NCI-H524 treated with DMSO at 0.1 percent for 48 hours (cell line): ENCODE results near the gene TFPI2.

Experiments
- DNase-seq: peaks from one replicate; lab custom pipeline; 2025; lab: John Stamatoyannopoulos, UW

The TFPI2 gene

GRCh38 chr7:93906267-93906666 is 15.7 kb upstream of the TFPI2 start, which contains the start of gene GNGT1:
GNGT1 (plus strand) TSS chr7:93906567; CDS start chr7:93906747, 180 bp downstream.
- no peak for DNase-seq

GRCh38 chr7:93902777-93903423 is 12.3 kb upstream of the TFPI2 start:
- DNase-seq = no peak

DNA sequence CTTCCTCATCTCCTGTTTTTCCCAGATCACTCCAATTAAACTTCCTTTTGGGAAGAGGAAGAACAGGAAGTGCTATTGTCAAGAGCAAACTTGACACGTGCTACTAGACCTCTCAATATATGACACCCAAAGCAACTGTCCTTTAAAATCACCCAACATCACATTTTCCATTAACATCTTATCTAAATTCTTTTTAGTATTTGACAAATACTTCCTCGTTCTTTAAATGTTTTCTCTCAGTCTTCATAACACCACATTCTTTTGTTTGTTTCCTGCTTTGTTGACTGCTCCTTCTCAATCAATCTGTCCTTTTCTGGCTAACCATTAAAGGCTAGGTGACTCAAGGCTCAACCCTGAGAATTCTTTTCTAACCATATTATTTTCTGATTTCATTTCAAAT is 7.1 kb upstream of the TFPI2 start:
- DNase-seq = no peak

DNA sequence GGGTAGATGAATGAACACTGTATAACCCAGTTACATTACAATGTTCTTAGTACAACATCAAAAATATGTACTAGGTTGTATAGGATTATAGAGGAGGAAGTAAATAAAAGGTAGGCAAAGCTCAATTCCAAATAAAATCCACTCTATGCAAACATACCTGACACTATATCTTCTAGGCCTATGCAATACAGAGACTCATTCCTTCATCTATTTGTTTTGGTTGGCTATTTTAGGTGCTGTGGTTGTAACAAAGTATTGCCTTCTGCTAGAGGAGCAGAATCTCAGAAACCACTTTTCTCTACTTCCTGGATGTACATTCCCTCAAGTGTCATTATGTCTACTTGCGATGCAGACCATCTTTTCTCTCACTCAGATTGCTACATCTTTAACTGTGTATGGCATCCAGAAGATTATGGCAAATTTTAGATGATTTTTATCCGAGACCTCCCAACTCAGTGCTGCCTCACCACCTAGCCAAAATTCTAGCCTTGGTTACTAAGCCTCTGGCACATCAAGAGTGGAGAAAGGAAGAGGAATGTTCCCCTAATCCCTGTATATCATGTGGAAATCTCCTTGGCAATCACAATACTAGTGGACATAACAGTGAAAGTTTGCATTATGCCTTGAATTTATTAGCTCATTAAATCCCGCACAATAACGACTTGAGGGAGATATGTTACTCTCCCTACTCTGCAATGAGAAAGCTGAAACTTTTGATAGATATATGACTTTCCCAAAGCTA is 5.5 kb upstream of the TFPI2 start:
- DNase-seq = no peak

GRCh38 chr7:93894966-93895640 is 4.5 kb upstream of the TFPI2 start:
- DNase-seq = peak; percentile 91

- no peak for DNase-seq
These were observed 3.9 kb upstream of the TFPI2 start for GRCh38 chr7:93894426-93894825.

GRCh38 chr7:93890041-93890463 is 501 bp downstream of the TFPI2 start:
- no peak for DNase-seq

GRCh38 chr7:93889261-93889660 is 1.3 kb downstream of the TFPI2 start:
- no peak for DNase-seq

DNA sequence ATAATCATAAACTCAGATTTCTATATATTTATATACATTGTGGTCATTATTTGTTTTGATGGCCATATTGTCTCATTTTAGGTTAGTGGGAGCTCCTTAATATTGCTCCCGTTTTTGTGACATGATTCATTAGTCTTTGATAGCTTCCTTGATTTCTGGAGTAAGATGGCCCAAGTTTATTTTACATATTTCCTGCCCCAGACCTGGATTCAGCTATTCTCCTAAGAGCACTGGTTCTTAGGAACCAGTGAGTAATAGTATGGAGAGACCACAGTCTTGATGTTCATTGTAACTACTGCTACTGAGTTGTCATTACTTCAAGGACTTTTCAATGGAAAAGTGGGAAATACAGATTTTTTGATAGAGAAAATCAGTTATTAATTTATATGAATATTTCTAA is 6.0 kb downstream of the TFPI2 start:
- no peak for DNase-seq

GRCh38 chr7:93883917-93884345 is 6.6 kb downstream of the TFPI2 start:
- DNase-seq = no peak

GRCh38 chr7:93883078-93883916 is 7.3 kb downstream of the TFPI2 start:
- DNase-seq = no peak

GRCh38 chr7:93882468-93882867 is 8.1 kb downstream of the TFPI2 start:
- no peak for DNase-seq

DNA sequence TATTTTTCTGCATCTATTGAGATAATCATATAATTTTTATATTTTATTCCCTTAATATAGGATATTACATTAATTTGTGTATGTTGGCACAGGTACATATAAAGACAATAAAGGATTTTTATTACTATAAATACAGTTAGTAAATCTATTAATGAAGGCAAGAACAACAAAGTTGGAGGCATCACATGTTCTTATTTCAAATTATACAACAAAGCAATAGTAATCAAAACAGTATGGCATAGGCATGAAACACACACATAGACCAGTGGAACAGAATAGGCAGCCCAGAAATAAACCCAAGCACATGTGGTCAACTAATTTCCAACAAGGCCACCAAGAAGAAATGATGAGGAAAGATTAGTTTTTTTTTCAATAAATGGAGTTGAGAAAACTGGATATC is 11.2 kb downstream of the TFPI2 start:
- no peak for DNase-seq

GRCh38 chr7:93877742-93878141 is 12.8 kb downstream of the TFPI2 start:
- no peak for DNase-seq

GRCh38 chr7:93873998-93874574 is 16.5 kb downstream of the TFPI2 start:
- DNase-seq = no peak

DNA sequence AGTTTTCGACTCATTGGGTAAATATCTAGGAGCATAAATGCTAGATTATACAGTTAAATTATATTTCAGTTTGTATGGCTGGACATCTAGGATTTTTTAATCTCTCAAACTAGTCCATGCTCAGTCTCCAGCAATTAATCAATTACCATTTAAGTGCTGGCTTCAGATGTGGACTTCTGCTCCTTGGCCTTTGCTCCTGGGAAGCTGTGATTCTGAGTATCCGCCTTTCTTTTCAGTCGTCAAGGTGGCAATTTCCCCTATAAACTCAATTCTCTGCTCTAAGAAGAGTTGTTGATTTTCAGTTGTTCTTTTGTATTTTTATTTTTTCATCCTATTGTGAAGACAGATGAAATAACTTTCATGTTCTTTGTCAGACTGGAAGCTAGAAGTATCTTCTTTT is 23.7 kb downstream of the TFPI2 start:
- no peak for DNase-seq

GRCh38 chr7:93862651-93863050 is 27.9 kb downstream of the TFPI2 start:
- DNase-seq = no peak

DNA sequence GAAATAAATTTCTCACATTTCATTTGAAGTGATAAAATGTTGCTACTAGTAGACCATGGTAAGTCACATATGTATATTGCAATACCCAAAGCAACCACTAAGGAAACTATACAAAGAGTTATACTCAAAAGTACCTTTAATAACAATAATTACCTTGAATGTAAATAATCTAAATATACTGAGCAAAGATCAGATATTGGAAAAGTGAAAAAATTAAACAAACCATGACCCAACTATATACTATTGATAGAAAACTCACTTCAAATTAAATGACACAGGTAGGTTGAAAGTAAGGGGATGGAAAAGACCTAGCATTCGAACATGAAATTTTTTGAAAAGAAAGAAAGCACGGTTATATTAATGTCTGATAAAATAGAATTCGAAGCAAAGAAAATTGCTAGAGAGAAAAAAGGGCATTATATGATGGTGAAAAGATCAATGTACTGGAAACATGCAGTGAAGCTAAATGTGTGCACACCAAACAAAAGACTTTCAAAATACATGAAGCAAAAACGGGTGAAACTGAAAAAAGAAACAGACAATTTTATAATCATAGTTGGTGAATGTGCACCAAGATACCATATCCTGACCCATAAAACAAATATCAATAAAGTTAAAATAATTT is 29.1 kb downstream of the TFPI2 start:
- no peak for DNase-seq

DNA sequence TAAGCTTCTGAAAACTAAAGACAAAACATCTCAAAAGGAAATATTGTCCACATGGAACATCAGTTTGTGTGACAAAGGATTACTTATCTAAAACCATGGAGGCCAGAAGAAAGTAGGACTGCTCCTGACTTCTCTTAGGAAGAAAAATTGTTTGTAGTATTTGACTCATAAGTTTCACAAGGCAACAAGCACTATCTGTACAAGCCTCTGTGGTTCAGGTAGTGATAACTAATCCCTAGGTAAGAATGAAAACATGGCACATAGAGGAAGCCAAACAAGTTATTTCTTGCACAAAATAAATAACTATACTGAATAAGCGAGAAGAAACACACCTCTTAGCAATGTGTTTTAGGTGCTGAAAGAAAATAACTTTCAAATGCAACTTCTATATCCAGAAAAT is 30.3 kb downstream of the TFPI2 start:
- DNase-seq = no peak

GRCh38 chr7:93858857-93859256 is 31.7 kb downstream of the TFPI2 start:
- no peak for DNase-seq

DNA sequence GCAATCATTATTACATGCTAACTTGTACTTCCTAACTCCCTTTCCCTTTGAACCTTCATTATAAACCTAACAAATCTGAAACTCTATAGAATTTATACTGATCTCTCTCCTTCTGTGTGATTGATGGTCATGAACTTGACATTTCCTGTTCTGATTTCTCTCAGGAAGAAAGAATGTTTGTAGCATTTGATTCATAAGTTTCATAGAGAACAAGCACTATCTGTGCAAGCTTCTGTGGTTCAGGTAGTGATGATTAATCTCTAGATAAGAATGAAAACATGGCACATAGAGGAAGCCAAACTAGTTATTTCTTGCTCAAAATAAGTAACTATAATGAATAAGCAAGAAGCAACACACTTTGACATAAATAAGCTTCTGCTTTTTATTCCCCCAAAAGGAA is 34.2 kb downstream of the TFPI2 start:
- no peak for DNase-seq
